ENCODE measurements around the gene ZNF211.

ZNF211 gene

GRCh38 chr19:57656346-57656745 lies 23.4 kb downstream of the ZNF211 start:
- Histone ChIP-seq H3K4me3 (ENCODE audit: low read length) (no peak overlapping the region), H3K36me3 (ENCODE audit: insufficient read depth, low read length) (no peaks in the 10 kb centered on the region), H3K9me3 (ENCODE audit: insufficient read depth, low read depth, low read length) (no peaks in the 10 kb centered on the region), H3K9ac (ENCODE audit: low read depth, low read length) (no peak overlapping the region), H3K27me3 (ENCODE audit: insufficient read depth, low read length) (peaks cover 38% of the 10 kb centered on the region), H3K27ac (ENCODE audit: low read depth, low read length) (no peak overlapping the region), H3K4me1 (ENCODE audit: insufficient read depth, low read length) (no peaks in the 10 kb centered on the region)
- 90% methylated on average over 1 of the region's 1 CpG for WGBS

GRCh38 chr19:57664269-57665127 lies 31.5 kb downstream of the ZNF211 start:
- H3K4me3 ChIP-seq (ENCODE audit: low read length), result peak overlapping the region; percentile 63
- WGBS, result 3% methylated on average over 64 of the region's 64 CpGs
- H3K27ac ChIP-seq (ENCODE audit: low read depth, low read length), result no peak overlapping the region
- peaks cover 7% of the 10 kb centered on the region; the same call in 1 of the 2 replicates for H3K4me1 ChIP-seq (ENCODE audit: insufficient read depth, low read length)
- no peaks in the 10 kb centered on the region for H3K9me3 ChIP-seq (ENCODE audit: insufficient read depth, low read depth, low read length)
- peaks cover 35% of the 10 kb centered on the region for H3K27me3 ChIP-seq (ENCODE audit: insufficient read depth, low read length)
- H3K9ac ChIP-seq (ENCODE audit: low read depth, low read length), result peak overlapping the region; percentile 56
- H3K36me3 ChIP-seq (ENCODE audit: insufficient read depth, low read length), result no peaks in the 10 kb centered on the region

GRCh38 chr19:57665261-57665806 lies 32.4 kb downstream of the ZNF211 start:
- Histone ChIP-seq H3K36me3 (ENCODE audit: insufficient read depth, low read length) (no peaks in the 10 kb centered on the region), H3K27me3 (ENCODE audit: insufficient read depth, low read length) (peaks cover 28% of the 10 kb centered on the region), H3K9me3 (ENCODE audit: insufficient read depth, low read depth, low read length) (no peaks in the 10 kb centered on the region), H3K9ac (ENCODE audit: low read depth, low read length) (no peak overlapping the region), H3K4me1 (ENCODE audit: insufficient read depth, low read length) (peaks cover 7% of the 10 kb centered on the region; the same call in 1 of the 2 replicates), H3K27ac (ENCODE audit: low read depth, low read length) (no peak overlapping the region), H3K4me3 (ENCODE audit: low read length) (no peak overlapping the region)
- 89% methylated on average over 9 of the region's 9 CpGs for WGBS

GRCh38 chr19:57667228-57667627 lies 34.3 kb downstream of the ZNF211 start:
- Histone ChIP-seq H3K27ac (ENCODE audit: low read depth, low read length) (no peak overlapping the region), H3K9ac (ENCODE audit: low read depth, low read length) (no peak overlapping the region), H3K9me3 (ENCODE audit: insufficient read depth, low read depth, low read length) (no peaks in the 10 kb centered on the region), H3K27me3 (ENCODE audit: insufficient read depth, low read length) (peaks cover 36% of the 10 kb centered on the region), H3K36me3 (ENCODE audit: insufficient read depth, low read length) (no peaks in the 10 kb centered on the region), H3K4me1 (ENCODE audit: insufficient read depth, low read length) (peaks cover 7% of the 10 kb centered on the region; the same call in 1 of the 2 replicates), H3K4me3 (ENCODE audit: low read length) (no peak overlapping the region)
- 82% methylated on average over 1 of the region's 1 CpG for WGBS

GRCh38 chr19:57668635-57669034 lies 35.7 kb downstream of the ZNF211 start, which contains the start of gene ZSCAN4:
ZSCAN4 (plus strand) TSS chr19:57668935; CDS start chr19:57676146, 7,211 bp downstream.
- Histone ChIP-seq H3K4me1 (ENCODE audit: insufficient read depth, low read length) (peaks cover 7% of the 10 kb centered on the region; the same call in 1 of the 2 replicates), H3K27ac (ENCODE audit: low read depth, low read length) (no peak within 1 kb of the TSS), H3K27me3 (ENCODE audit: insufficient read depth, low read length) (peaks cover 39% of the 10 kb centered on the region), H3K9ac (ENCODE audit: low read depth, low read length) (no peak within 1 kb of the TSS), H3K36me3 (ENCODE audit: insufficient read depth, low read length) (no peaks in the 10 kb centered on the region), H3K4me3 (ENCODE audit: low read length) (no peak within 1 kb of the TSS), H3K9me3 (ENCODE audit: insufficient read depth, low read depth, low read length) (no peaks in the 10 kb centered on the region)
- 82% methylated on average over 2 of the region's 2 CpGs for WGBS

GRCh38 chr19:57671124-57671895 lies 38.3 kb downstream of the ZNF211 start:
- Histone ChIP-seq H3K4me3 (ENCODE audit: low read length) (no peak overlapping the region), H3K27ac (ENCODE audit: low read depth, low read length) (no peak overlapping the region), H3K27me3 (ENCODE audit: insufficient read depth, low read length) (peaks cover 41% of the 10 kb centered on the region), H3K36me3 (ENCODE audit: insufficient read depth, low read length) (no peaks in the 10 kb centered on the region), H3K4me1 (ENCODE audit: insufficient read depth, low read length) (peaks cover 4% of the 10 kb centered on the region; the same call in 1 of the 2 replicates), H3K9ac (ENCODE audit: low read depth, low read length) (no peak overlapping the region), H3K9me3 (ENCODE audit: insufficient read depth, low read depth, low read length) (no peaks in the 10 kb centered on the region)
- 75% methylated on average over 7 of the region's 7 CpGs for WGBS

- Histone ChIP-seq H3K27ac (ENCODE audit: low read depth, low read length) (no peak overlapping the region), H3K27me3 (ENCODE audit: insufficient read depth, low read length) (peaks cover 52% of the 10 kb centered on the region), H3K9ac (ENCODE audit: low read depth, low read length) (no peak overlapping the region), H3K9me3 (ENCODE audit: insufficient read depth, low read depth, low read length) (no peaks in the 10 kb centered on the region), H3K36me3 (ENCODE audit: insufficient read depth, low read length) (no peaks in the 10 kb centered on the region), H3K4me3 (ENCODE audit: low read length) (no peak overlapping the region), H3K4me1 (ENCODE audit: insufficient read depth, low read length) (peaks cover 2% of the 10 kb centered on the region; the same call in 1 of the 2 replicates)
- 77% methylated on average over 4 of the region's 4 CpGs for WGBS
Observed at GRCh38 chr19:57672466-57672865, 39.5 kb downstream of the ZNF211 start.

- H3K27ac ChIP-seq (ENCODE audit: low read depth, low read length), result no peak overlapping the region
- 71% methylated on average over 2 of the region's 2 CpGs for WGBS
- peaks cover 68% of the 10 kb centered on the region for H3K27me3 ChIP-seq (ENCODE audit: insufficient read depth, low read length)
- H3K4me1 ChIP-seq (ENCODE audit: insufficient read depth, low read length), result no peaks in the 10 kb centered on the region
- no peak overlapping the region for H3K9ac ChIP-seq (ENCODE audit: low read depth, low read length)
- no peaks in the 10 kb centered on the region for H3K9me3 ChIP-seq (ENCODE audit: insufficient read depth, low read depth, low read length)
- no peaks in the 10 kb centered on the region for H3K36me3 ChIP-seq (ENCODE audit: insufficient read depth, low read length)
- H3K4me3 ChIP-seq (ENCODE audit: low read length), result no peak overlapping the region
Observed at GRCh38 chr19:57675881-57676280, 42.9 kb downstream of the ZNF211 start.

GRCh38 chr19:57682226-57682766 lies 49.3 kb downstream of the ZNF211 start:
- Histone ChIP-seq H3K27me3 (ENCODE audit: insufficient read depth, low read length) (peaks cover 25% of the 10 kb centered on the region), H3K4me3 (ENCODE audit: low read length) (peak overlapping the region; percentile 98), H3K9me3 (ENCODE audit: insufficient read depth, low read depth, low read length) (peaks cover 47% of the 10 kb centered on the region), H3K9ac (ENCODE audit: low read depth, low read length) (peak overlapping the region; percentile 97), H3K4me1 (ENCODE audit: insufficient read depth, low read length) (no peaks in the 10 kb centered on the region), H3K27ac (ENCODE audit: low read depth, low read length) (peak overlapping the region; percentile 69), H3K36me3 (ENCODE audit: insufficient read depth, low read length) (peaks cover 46% of the 10 kb centered on the region)
- WGBS, result 4% methylated on average over 19 of the region's 19 CpGs

- 100% methylated on average over 3 of the region's 3 CpGs for whole genome bisulfite sequencing
Observed at GRCh38 chr19:57686727-57687126, 53.8 kb downstream of the ZNF211 start.

More at GRCh38 chr19:57686727-57687126, 53.8 kb downstream of the ZNF211 start:
- Histone ChIP-seq H3K4me1 (ENCODE audit: insufficient read depth, low read length) (no peaks in the 10 kb centered on the region), H3K9ac (ENCODE audit: low read depth, low read length) (no peak overlapping the region), H3K4me3 (ENCODE audit: low read length) (no peak overlapping the region), H3K36me3 (ENCODE audit: insufficient read depth, low read length) (peaks cover 80% of the 10 kb centered on the region), H3K9me3 (ENCODE audit: insufficient read depth, low read depth, low read length) (peaks cover 78% of the 10 kb centered on the region), H3K27me3 (ENCODE audit: insufficient read depth, low read length) (no peaks in the 10 kb centered on the region), H3K27ac (ENCODE audit: low read depth, low read length) (no peak overlapping the region)
